Esophagus squamous epithelium (tissue), 4 donors: Measurements from ENCODE around the gene RAPGEF1.

ENCODE experiments used
- CTCF ChIP-seq, 6 experiments: fragments of 450-650 bp in 4 of 6; fragments of 200-600 bp in 2 of 6; sonication (generic) in 2 of 6; IDR thresholded peaks; one replicate each; pipeline ENCODE4 v1.5.1; 2016 to 2019; ENCODE audit warnings: antibody characterized with exemption in 6 of 6, mild to moderate bottlenecking in 4 of 6, moderate library complexity in 4 of 6
- POLR2A ChIP-seq, 4 donors: fragments of 450-650 bp; IDR thresholded peaks; one replicate each; pipeline ENCODE4 v1.6.1; 2017; ENCODE audit warnings: antibody characterized with exemption in 4 of 4, mild to moderate bottlenecking in 4 of 4, moderate library complexity in 3 of 4

DNA sequence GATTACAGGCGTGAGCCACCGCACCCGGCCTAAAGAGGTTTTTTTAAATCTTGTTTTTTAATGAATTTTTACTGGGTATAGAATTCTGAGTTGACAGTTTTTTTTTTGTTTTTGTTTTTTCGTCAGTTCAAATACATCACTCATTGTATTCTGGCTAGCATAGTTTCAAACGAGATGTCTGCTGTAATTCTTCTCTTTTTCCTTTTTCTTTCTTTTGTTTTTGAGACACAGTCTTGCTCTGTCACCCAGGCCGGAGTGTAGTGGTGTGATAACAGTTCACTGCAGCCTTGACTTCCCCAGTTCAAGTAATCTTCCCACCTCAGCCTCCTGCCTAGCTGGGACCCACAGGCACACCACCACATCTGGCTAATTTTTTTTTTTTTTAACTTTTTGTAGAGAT, 196.7 kb downstream of the RAPGEF1 start:
- TF ChIP-seq POLR2A (IDR thresholded peaks at IDR 0.05) (no peak), CTCF (IDR thresholded peaks at IDR 0.05) (no peak)
